ENCODE results near the gene FOXJ3. TPM values are rescaled to one million over a fixed set of nuclear protein-coding genes. Genes with fewer than 3 reads are reported as not detected.

Gene FOXJ3
- total RNA-seq, 4 donors from 2014 or later: 42.9 to 68.5 (median 52.5) TPM

DNA sequence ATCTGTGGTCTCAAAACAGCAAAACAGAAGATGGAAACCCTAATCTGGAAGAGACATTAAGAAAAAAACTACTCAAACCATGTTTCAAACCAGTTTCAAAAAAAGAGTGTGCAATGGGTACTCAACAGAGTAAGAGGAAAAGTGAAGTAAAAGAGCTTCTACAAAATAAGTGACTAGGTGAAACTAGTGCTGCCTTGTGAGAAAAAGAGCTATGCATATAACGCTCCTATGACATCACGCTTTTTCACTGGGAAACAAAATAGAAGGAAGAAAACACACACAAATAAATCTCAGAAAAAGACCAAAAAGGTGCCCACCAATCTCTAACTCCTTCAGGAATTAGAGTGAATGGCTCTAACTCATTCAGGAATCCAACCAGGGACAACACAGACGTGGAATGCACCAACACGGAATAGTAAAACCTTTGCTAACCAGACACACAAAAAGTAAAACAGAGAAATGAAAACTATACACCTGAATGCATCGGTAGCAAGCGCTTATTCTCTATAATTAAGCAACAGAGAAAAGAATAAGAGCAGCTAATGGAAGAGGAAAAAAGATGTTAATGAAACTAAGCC, 1.3 kb downstream of the FOXJ3 start:
- H3K36me3 ChIP-seq: no peaks in the 10 kb centered on the region
- no peaks in the 10 kb centered on the region for H3K27me3 ChIP-seq
- H3K9me3 ChIP-seq: no peaks in the 10 kb centered on the region
- DNase-seq: no peak
- H3K4me3 ChIP-seq: peak overlapping the region; percentile 88 to 99 (median 98)
- H3K4me1 ChIP-seq: peaks cover 0 to 24% (median 5%) of the 10 kb centered on the region in 4 donors
- H3K27ac ChIP-seq: peak overlapping the region; percentile 90 to 99 (median 94)
- TF ChIP-seq POLR2A (IDR thresholded peaks at IDR 0.05) (no peak), CTCF (IDR thresholded peaks at IDR 0.05) (no peak)

DNA sequence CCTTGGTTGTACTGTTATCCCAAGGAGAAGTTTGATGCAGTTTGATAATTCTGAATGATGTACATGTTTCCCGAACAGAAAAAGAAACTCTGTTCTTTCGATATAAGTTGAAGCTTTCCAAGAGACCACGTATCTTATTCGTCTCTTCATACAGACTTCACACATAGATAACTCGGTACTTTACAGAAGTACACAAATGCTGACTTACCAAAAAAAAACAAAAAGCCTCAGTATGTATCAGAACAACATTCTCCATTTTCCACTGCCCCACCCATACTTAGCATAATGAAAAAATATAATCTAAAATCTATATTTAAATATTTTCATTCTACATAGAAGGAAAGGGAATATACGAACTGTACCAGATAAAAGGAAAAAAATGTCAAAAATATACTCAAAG, 2.2 kb downstream of the FOXJ3 start:
- no peaks in the 10 kb centered on the region for H3K27me3 ChIP-seq
- H3K27ac ChIP-seq: no peak overlapping the region
- H3K4me3 ChIP-seq: no peak overlapping the region
- no peaks in the 10 kb centered on the region for H3K9me3 ChIP-seq
- H3K36me3 ChIP-seq: no peaks in the 10 kb centered on the region
- no peak for DNase-seq
- TF ChIP-seq POLR2A (IDR thresholded peaks at IDR 0.05): no peak
- no peak for TF ChIP-seq CTCF (IDR thresholded peaks at IDR 0.05)
- H3K4me1 ChIP-seq: peaks cover 0 to 24% (median 5%) of the 10 kb centered on the region in 4 donors

DNA sequence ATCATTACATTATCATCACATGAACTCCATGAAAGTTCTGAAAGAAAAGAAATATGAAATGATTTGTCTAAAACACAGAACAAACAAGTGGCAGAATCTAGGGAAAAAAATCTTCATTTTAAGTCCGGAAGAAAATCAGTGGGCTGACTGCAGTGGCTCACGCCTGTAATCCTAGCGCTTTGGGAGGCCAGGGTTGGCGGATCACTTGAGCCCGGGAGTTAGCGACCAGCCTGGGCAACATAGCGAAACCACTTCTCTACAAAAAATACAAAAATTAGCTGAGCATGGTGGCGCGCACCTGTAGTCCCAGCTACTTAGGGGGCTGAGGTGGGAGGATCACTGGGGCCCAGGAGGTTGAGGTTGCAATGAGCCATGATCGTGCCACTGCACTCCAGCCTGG, 4.8 kb downstream of the FOXJ3 start:
- H3K36me3 ChIP-seq: no peaks in the 10 kb centered on the region
- no peaks in the 10 kb centered on the region for H3K9me3 ChIP-seq
- H3K27me3 ChIP-seq: no peaks in the 10 kb centered on the region
- TF ChIP-seq CTCF (IDR thresholded peaks at IDR 0.05) (no peak), POLR2A (IDR thresholded peaks at IDR 0.05) (no peak)
- no peak overlapping the region for H3K27ac ChIP-seq
- peaks cover 0 to 24% (median 5%) of the 10 kb centered on the region in 4 donors for H3K4me1 ChIP-seq
- H3K4me3 ChIP-seq: no peak overlapping the region
- DNase-seq: no peak

- TF ChIP-seq POLR2A (IDR thresholded peaks at IDR 0.05) (no peak), CTCF (IDR thresholded peaks at IDR 0.05) (no peak)
- no peaks in the 10 kb centered on the region for H3K36me3 ChIP-seq
- H3K4me1 ChIP-seq: peaks cover 0 to 24% (median 5%) of the 10 kb centered on the region in 4 donors
- DNase-seq: no peak
- no peak overlapping the region for H3K4me3 ChIP-seq
- no peak overlapping the region for H3K27ac ChIP-seq
- H3K27me3 ChIP-seq: no peaks in the 10 kb centered on the region
- no peaks in the 10 kb centered on the region for H3K9me3 ChIP-seq
These were observed 6.0 kb downstream of the FOXJ3 start for GRCh38 chr1:42328916-42329496.

DNA sequence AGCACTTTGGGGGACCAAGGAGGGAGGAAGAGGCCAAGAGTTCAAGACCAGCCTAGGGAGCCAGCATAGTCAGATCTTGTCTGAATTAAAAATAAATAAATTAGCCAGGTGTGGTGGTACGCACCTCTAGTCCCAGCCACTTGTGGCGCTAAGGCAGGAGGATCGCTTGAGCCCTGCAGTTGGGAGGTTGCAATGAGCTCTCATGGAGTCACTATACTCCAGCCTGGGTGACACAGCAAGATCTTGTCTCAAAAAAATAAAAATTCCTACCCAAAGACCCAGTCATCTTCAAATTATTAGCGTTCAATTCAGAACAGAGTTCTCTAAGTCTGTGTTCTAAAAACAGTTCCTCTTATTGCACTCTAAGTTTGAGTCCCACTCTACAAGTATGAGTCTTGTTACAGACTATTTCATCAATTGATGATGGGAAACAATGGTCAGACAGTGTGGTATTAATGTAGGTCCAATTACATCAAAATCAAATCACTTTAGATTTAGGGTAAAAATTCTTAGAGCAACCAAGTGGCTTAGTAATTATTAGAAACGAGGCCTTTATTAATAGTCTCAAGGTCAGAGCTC, 6.9 kb downstream of the FOXJ3 start:
- no peak for TF ChIP-seq CTCF (IDR thresholded peaks at IDR 0.05)
- TF ChIP-seq POLR2A (IDR thresholded peaks at IDR 0.05): no peak
- DNase-seq: no peak
- Histone ChIP-seq H3K36me3 (no peaks in the 10 kb centered on the region), H3K27me3 (no peaks in the 10 kb centered on the region), H3K4me3 (no peak overlapping the region), H3K4me1 (peaks cover 0 to 16% (median 4%) of the 10 kb centered on the region in 4 donors), H3K27ac (no peak overlapping the region), H3K9me3 (no peaks in the 10 kb centered on the region)
